DMS53 treated with DMSO at 0.1 percent for 48 hours (cell line): ENCODE data around the gene MEN1.
"Not testable (repeated sequence)": the region's sequence is repeated elsewhere in the genome, so short reads cannot be mapped to it uniquely, and the experiment has no call there.

Source experiments
- DNase-seq: peaks from one replicate; lab custom pipeline; 2025; ENCODE audit not compliant: unreplicated experiment; lab: John Stamatoyannopoulos, UW

MEN1 gene

DNA sequence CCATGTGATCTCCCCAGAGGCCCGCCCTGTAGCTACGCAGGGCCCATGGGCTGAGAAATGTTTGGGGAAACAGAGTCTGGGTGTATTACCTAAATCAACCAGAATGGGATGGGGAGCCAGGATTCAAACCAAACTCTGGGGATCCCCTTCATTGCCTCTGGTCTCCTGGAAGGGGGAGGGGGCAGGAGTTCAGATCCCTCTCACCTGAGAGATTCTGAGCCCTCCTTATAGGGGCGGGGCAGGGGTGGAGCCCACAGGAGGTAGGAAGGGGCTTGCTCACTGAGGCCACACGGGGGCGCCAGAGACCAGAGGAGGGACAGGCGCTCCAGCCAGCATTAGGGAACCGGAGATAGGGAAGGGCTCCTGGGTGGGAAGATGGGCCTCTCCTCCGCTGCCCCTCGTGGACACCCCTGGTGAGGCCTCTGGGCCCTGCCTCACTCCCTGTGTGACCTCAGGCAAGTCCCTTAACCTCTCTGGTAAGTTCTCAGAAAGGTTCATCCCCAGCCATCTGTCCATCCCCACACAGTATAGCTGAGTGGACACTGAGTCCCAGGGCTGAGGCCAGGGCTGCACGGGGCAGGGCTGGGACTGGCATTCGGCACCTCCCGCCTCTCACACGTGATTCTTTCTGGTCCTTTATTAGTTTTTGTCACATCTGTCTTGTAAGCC lies 36.8 kb upstream of the MEN1 start:
- DNase-seq = peak; percentile 91

DNA sequence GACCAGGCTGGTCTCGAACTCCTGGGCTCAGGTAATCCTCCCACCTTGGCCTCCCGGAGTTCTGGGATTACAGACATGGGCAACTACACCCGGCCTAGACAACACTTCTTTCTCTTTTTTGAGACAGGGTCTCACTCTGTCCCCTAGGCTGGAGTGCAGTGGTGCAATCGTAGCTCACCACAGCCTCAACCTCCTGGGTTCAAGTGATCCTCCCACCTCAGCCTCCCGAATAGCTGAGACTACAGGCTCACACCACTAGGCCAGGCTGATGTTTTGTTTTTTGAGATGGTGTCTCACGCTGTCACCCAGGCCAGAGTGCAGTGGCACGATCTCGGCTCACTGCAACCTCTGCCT lies 35.4 kb upstream of the MEN1 start:
- DNase-seq = not testable (repeated sequence)

- DNase-seq = no peak
These were observed 34.9 kb upstream of the MEN1 start for GRCh38 chr11:64845129-64845775.

DNA sequence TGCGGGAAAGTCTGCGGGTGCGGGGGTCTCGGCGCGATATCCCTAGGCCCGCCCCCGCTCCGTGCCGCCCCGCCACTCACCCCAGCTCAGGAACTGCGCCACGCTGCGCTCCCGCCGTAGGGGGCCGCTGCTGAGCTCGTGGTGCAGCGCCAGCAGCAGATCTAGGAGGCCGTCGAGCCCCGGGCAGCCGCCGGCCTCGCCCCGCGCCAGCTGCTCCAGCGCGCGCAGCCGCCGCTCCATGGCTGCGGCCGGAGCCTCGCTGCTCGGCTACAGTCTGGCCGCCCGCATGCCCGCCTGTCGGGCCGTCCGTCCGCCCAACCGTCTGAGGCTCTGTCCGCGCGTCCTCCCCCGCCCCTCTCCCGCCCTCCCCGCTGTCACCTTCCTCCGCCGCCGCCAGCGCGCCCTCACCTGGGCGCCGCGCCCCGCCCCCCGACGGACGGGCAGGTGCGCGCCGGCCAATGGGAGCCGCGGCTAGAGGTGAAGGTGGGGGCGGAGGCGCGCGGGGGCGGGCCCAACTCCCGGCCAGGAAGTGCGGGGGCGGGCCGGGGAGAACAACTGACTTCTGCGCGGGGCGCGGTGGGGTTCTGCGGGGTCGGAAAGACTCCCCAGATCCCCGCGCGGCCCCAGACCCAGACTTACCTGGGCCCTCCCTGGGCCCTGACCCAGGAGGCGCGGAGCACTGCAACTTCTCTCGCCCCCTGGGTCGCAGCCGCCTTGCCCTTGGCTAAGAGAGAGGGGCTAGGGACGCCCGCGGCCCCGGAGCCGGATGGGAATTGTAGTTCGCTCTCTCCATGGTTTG lies 34.2 kb upstream of the MEN1 start, which contains the start of gene CDC42BPG:
Gene CDC42BPG, minus strand, starts transcription at position 324 of the 799 bp plus-strand sequence. Its CDS starts 84 bp downstream, at position 240.
- DNase-seq = peak; percentile 87

DNA sequence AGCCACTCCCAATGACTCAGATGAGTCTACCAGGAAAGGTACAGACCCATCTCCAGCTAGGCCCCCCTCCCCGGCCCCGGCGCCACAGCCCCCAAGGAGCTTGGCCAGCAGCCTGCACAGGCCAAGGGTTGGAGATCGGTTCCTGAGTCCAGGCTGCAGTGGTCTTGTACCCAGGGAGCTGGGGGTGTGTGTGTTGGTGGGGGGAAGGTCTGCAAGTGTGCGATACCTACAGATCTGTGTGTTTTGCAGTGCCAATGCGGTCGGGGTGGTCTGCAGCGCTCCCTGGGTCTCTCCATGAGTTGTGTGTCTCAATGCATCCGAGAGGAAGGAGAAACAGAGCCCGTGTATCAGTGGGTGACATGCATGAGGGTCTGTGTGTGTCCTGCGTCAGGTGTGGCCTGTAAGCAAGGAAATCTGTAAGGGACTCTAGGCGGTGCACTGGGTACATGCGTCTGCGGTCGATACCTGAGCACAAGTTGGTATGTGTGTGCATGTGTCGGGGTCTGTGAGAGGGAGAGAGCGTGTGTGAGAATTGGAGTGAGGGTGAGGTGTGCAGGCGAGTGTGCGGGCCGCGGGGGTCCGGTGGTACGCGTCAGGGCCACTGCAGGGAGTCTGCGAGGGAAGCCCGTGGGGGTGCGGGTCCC lies 33.5 kb upstream of the MEN1 start:
- DNase-seq = no peak

GRCh38 chr11:64842851-64843685 lies 32.7 kb upstream of the MEN1 start:
- DNase-seq = peak; percentile 28

DNA sequence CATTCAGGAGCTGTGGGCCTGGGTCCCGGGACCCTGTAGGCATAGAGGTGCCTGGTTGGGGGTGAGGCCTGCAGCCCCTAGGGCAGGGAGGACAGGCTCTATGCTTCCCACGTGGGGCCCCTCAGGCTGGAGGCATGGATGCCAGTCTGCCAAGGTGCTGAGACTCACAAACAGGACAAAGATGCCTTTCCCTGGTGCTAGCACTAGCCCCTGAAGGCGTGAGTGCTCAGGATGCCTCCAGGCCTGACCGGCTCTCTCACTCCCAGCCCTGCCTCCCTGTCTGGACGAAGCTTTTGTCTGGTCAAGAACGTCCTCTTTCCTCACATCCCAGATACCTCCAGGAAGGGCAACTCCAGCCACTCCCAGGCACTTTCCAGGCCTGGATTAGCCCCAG lies 32.0 kb upstream of the MEN1 start:
- DNase-seq = no peak

DNA sequence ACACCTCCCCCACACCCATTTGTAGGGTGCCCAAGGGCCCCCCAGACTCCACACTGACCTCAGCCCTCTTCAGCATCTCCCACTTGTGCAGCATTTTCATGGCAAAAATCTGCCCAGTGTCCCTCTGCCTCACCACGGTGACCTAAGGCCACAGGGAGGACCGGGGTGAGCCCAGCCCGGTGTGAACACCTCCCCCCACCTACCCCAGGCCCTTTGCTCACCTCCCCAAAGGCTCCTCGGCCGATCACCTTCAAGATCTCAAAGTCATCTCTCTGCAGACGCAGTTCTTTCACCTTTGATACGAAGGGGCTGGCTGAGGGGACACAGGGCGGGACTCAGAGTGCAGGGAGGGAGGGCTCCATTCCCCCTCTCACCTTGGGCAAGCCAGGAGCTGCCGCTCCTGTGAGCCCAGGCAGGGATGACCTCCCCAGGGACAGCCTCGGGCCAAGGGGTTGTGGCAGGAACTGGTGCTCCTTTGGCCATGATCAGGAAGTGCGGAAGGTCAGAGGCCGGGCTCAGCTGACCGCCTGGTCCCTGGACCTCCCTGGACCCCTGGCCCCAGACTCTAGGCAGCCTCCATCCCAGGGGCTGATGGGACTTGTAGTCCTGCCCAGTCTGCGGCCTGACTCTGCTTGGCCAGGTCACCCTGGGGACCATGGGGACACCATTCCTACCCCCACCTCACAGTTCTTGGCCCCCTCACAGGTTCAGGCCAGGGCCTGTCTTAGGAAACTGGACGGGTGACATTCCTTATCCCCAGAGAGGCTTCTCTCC lies 31.4 kb upstream of the MEN1 start:
- no peak for DNase-seq

- no peak for DNase-seq
These were observed 29.8 kb upstream of the MEN1 start for GRCh38 chr11:64839887-64840782.

GRCh38 chr11:64839335-64839734 lies 29.0 kb upstream of the MEN1 start:
- no peak for DNase-seq

GRCh38 chr11:64838600-64839334 lies 28.4 kb upstream of the MEN1 start:
- DNase-seq = no peak

GRCh38 chr11:64837887-64838351 lies 27.6 kb upstream of the MEN1 start:
- DNase-seq = no peak

DNA sequence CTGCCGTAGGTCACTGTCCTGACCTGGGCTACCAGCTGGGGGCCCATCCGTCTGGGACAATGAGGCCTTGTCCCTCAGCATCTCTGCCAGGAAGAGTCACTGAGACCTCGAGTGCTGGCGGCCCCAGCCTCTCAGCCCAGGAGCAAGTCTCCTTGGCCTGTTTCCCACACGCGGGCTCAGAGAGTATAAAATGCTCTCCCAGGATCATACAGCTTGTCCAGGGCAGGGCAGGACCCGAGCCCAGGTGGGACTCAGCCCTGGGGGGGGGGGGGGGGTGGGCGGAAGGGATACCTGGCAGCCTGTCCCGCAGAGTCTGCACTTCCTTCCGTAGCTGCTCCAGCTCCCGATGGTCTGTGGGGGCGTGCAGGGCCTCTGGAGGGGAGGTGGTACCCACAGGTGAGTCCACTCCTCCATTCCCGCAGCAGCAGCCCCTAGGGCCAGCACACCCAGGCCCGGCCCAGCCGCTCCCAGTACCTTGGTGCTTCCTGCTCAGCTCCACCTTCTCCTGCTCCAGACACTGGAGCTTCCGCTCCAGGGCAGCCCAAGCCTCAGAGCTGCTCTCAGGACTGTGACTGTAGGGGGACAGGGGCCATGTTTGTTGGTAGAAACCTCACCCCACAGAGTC lies 26.2 kb upstream of the MEN1 start:
- no peak for DNase-seq

GRCh38 chr11:64835616-64836447 lies 25.5 kb upstream of the MEN1 start:
- DNase-seq = no peak

DNA sequence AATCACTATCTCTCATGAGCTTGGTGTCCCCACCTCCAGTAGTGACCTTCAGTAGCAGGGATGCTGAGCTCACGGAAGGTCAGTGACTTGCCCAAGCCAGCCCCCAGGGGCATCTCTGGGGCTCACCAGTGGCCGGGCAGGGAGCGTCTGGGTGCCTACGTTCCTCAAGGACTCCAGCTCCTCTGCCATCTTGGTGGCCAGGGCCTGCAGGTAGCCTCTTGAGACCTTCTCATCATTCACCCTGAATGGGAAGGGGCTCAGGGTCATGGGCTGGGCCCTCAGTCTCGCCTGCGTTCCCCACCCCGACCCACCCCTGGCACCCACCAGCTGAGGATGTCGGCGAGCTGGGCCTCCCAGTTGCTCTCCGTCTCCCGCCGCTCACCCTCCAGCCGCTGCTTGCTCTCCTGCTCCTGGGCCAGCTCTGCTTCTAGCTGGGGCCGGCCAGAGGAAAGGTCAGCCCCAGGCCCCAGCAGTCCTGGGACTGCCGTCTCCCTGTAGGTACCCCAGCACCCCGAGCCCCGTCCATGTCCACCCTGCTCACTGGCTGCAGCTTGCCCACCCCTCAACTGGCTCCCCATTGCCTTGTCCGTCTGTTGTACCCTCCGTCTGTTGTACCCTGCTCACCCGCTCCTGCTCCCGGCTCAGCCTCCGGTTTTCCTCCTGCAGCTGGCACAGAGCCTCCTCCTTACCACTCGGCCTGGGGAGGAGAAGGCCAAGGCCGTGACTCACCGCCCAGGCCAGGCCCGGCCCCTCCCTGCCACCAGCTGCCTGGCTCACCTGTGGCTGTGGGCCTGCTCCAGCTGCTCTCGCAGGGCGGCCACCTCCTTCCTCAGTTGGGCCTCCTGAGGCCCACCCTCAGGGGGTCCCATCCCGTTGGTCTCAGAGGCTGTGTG lies 24.6 kb upstream of the MEN1 start:
- peak; percentile 51 for DNase-seq
